Mesendoderm (in vitro differentiated cells): ENCODE results near the gene TTBK2.

ENCODE experiments used
- DNase-seq: peaks from one replicate; pipeline ENCODE4 v3.0.0; 2013
- H2AK5ac ChIP-seq: 2 replicates; pipeline ENCODE4 v1.6.1; 2013; ENCODE audit warnings: low read length, inconsistent platforms
- H2BK120ac ChIP-seq: 2 replicates; pipeline ENCODE4 v1.6.1; 2013; ENCODE audit warnings: low read depth, mild to moderate bottlenecking, low read length, moderate library complexity, mixed read lengths
- H2BK15ac ChIP-seq: replicated peaks from 2 replicates; pipeline ENCODE4 v1.6.1; 2013; ENCODE audit warnings: low read depth, mild to moderate bottlenecking, moderate library complexity
- H2BK5ac ChIP-seq: 2 replicates; pipeline ENCODE4 v1.6.1; 2013; ENCODE audit warnings: low read length, inconsistent platforms
- H3K18ac ChIP-seq: 2 replicates; pipeline ENCODE4 v1.6.1; 2013; ENCODE audit warnings: mild to moderate bottlenecking, low read length, mixed read lengths
- H3K23ac ChIP-seq: one replicate; pipeline ENCODE4 v1.6.1; 2013; ENCODE audit warnings: low read length
- H3K27ac ChIP-seq: 2 replicates; pipeline ENCODE4 v1.5.1; 2013; ENCODE audit warnings: low read depth, mild to moderate bottlenecking, inconsistent platforms, low read length, moderate library complexity
- H3K27me3 ChIP-seq: 2 replicates; pipeline ENCODE4 v1.6.1; 2013; ENCODE audit warnings: low read length, control low read depth, mild to moderate bottlenecking, inconsistent platforms; ENCODE audit not compliant: insufficient read depth, poor library complexity
- H3K36me3 ChIP-seq: 2 replicates; pipeline ENCODE4 v1.6.1; 2013; ENCODE audit warnings: low read length, inconsistent platforms; ENCODE audit not compliant: control insufficient read depth, insufficient read depth
- H3K4ac ChIP-seq: one replicate; pipeline ENCODE4 v1.6.1; 2013; ENCODE audit warnings: low read depth, mild to moderate bottlenecking, low read length, moderate library complexity
- H3K4me1 ChIP-seq: 2 replicates; pipeline ENCODE4 v1.6.1; 2013; ENCODE audit warnings: low read depth, low read length, inconsistent platforms; ENCODE audit not compliant: control insufficient read depth
- H3K4me2 ChIP-seq: 2 replicates; pipeline ENCODE4 v1.6.1; 2013; ENCODE audit warnings: low read length
- H3K4me3 ChIP-seq: 2 replicates; pipeline ENCODE4 v1.5.1; 2013; ENCODE audit warnings: mild to moderate bottlenecking, low read length
- H3K56ac ChIP-seq: one replicate; pipeline ENCODE4 v1.6.1; 2013; ENCODE audit warnings: low read length
- H3K79me1 ChIP-seq: 2 replicates; pipeline ENCODE4 v1.6.1; 2013; ENCODE audit warnings: low read length, inconsistent platforms
- H3K79me2 ChIP-seq: 2 replicates; pipeline ENCODE4 v1.6.1; 2013; ENCODE audit warnings: mild to moderate bottlenecking, low read length; ENCODE audit not compliant: control insufficient read depth, insufficient read depth
- H3K9ac ChIP-seq: 2 replicates; pipeline ENCODE4 v1.6.1; 2013; ENCODE audit warnings: low read length, inconsistent platforms
- H4K5ac ChIP-seq: one replicate; pipeline ENCODE4 v1.6.1; 2013; ENCODE audit warnings: low read length
- H4K8ac ChIP-seq: one replicate; pipeline ENCODE4 v1.6.1; 2013; ENCODE audit warnings: low read depth, mild to moderate bottlenecking, control low read depth, low read length, moderate library complexity
- WGBS: extraction: QIAGEN DNeasy Blood & Tissue Kit; methylation state at CpG from one replicate; pipeline ENCODE4 v1.1.7; 2013; ENCODE audit warnings: low lambda C conversion rate, missing lambda C conversion rate; ENCODE audit not compliant: insufficient coverage; ENCODE audit errors: extremely low coverage; 5-methylcytosine and 5-hydroxymethylcytosine counted together

Gene TTBK2

DNA sequence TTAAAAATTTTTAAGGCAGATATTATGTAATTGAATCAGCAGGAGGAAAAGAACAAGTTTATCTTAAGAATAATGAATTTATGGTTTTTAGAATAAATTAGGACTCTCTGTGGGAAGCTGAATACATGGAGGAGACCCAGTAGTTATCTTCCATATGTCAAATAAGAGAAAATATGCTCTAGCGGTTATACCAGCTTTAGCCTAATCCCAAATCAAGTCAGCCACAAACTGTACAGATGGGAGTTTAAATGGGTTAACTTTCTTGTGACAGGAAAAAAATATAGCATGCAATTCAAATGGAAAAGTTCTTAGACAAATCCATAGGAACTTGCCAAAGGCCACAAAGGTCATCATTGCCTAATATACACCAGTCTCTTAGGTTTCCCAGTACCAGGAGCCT is 84.3 kb downstream of the TTBK2 start:
- H2BK5ac ChIP-seq, result no peak overlapping the region
- H3K27me3 ChIP-seq, result no peaks in the 10 kb centered on the region
- no peak for DNase-seq
- no peak overlapping the region for H3K23ac ChIP-seq
- H3K79me2 ChIP-seq, result no peaks in the 10 kb centered on the region
- H3K4me3 ChIP-seq, result no peak overlapping the region
- no peaks in the 10 kb centered on the region for H3K79me1 ChIP-seq
- H4K8ac ChIP-seq, result no peak overlapping the region
- H3K4me2 ChIP-seq, result no peak overlapping the region
- H3K4ac ChIP-seq, result no peak overlapping the region
- no peak overlapping the region for H3K27ac ChIP-seq
- no CpG with 5 or more reads among the region's 1 CpG for WGBS
- H3K9ac ChIP-seq, result no peak overlapping the region
- H2AK5ac ChIP-seq, result no peak overlapping the region
- H2BK15ac ChIP-seq, result no peak overlapping the region
- H3K4me1 ChIP-seq, result no peaks in the 10 kb centered on the region
- no peaks in the 10 kb centered on the region for H3K36me3 ChIP-seq
- no peak overlapping the region for H3K18ac ChIP-seq
- H2BK120ac ChIP-seq, result no peak overlapping the region
- H4K5ac ChIP-seq, result no peak overlapping the region
- no peak overlapping the region for H3K56ac ChIP-seq

DNA sequence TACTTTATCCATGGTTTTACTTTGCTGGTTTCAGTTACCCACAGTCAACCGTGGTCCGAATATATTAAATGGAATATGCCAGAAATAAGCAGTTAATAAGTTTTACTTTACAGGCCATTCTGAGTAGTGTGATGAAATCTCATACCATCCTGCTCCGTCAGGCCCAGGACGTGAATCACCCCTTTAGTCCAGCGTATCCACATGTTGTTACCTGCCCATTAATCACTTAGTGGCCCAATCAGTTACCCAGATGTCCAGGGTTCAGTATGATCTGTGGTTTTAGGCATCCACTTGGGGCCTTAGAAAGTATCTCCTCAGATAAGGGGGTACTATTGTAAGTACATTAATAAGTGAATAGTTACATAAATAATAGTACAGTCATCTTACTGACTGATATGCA is 88.0 kb downstream of the TTBK2 start:
- Histone ChIP-seq H3K79me2 (no peaks in the 10 kb centered on the region), H4K8ac (no peak overlapping the region), H3K4me1 (no peaks in the 10 kb centered on the region), H3K9ac (no peak overlapping the region), H3K79me1 (no peaks in the 10 kb centered on the region), H2BK120ac (no peak overlapping the region), H3K36me3 (no peaks in the 10 kb centered on the region), H3K4me3 (no peak overlapping the region), H3K4me2 (no peak overlapping the region), H3K27ac (no peak overlapping the region), H2BK15ac (no peak overlapping the region), H4K5ac (no peak overlapping the region), H3K23ac (no peak overlapping the region), H3K18ac (no peak overlapping the region), H3K27me3 (no peaks in the 10 kb centered on the region), H3K56ac (no peak overlapping the region), H2BK5ac (no peak overlapping the region), H3K4ac (no peak overlapping the region), H2AK5ac (no peak overlapping the region)
- no peak for DNase-seq
- no CpG with 5 or more reads among the region's 5 CpGs for WGBS

DNA sequence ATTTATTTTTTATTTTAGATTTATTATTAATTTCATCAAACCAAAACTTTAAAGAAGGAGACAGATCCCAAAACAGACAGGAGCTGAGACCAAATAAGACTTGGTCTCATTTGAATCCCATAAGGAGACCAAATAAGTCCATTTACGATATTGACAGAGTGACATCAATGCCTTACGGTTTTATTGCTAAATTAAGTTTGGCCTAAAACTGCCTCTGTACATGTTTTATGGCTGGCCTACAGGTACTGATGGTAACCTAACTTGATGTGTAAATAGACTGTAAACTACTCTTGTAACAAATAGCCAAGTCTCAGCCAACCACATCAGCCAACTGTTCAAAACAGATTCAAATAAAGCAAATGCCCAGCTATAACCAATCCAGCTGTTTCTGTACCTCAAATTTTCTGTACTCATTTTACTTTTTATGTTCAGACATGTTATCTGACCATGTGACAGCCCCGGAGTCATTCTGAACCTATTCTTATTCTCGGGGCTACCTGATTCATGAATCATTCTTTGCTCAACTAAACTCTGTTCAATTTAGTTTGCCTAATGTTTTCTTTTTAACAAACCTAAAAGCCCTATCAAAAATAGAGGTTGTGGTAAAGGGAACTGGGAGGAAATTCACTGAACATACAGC is 94.2 kb downstream of the TTBK2 start:
- Histone ChIP-seq H3K27ac (no peak overlapping the region), H3K4ac (no peak overlapping the region)

DNA sequence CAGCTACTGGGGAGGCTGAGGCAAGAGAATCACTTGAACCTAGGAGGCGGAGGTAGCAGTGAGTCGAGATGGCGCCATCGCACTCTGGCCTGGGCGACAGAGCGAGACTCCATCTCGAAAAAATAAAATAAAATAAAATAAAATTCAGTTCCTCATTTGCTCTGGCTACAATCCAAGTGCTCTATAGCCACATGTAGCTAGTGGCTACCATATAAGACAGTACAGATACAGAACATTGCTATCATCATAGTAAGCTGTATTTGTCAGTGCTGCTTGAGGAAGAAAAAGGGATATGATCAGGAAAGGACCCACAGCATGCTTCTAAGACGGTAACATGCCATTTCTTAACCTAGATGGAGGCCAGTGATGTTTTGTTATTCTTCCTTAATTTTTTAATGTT is 95.0 kb downstream of the TTBK2 start:
- Histone ChIP-seq H3K18ac (no peak overlapping the region), H2BK120ac (no peak overlapping the region), H3K56ac (no peak overlapping the region), H2AK5ac (no peak overlapping the region), H3K4me1 (no peaks in the 10 kb centered on the region), H2BK15ac (no peak overlapping the region), H3K27ac (no peak overlapping the region), H3K79me1 (no peaks in the 10 kb centered on the region), H3K9ac (no peak overlapping the region), H3K4ac (no peak overlapping the region), H2BK5ac (no peak overlapping the region), H3K4me2 (no peak overlapping the region), H3K79me2 (no peaks in the 10 kb centered on the region), H4K5ac (no peak overlapping the region), H3K4me3 (no peak overlapping the region), H3K23ac (no peak overlapping the region), H4K8ac (no peak overlapping the region), H3K36me3 (no peaks in the 10 kb centered on the region), H3K27me3 (no peaks in the 10 kb centered on the region)
- DNase-seq, result no peak
- no CpG with 5 or more reads among the region's 8 CpGs for WGBS

More for the DNA sequence above, 94.2 kb downstream of the TTBK2 start:
- H3K56ac ChIP-seq, result no peak overlapping the region
- H3K18ac ChIP-seq, result no peak overlapping the region
- no peaks in the 10 kb centered on the region for H3K36me3 ChIP-seq
- no peak overlapping the region for H3K4me2 ChIP-seq
- H2BK120ac ChIP-seq, result no peak overlapping the region
- H3K4me1 ChIP-seq, result no peaks in the 10 kb centered on the region
- no peak overlapping the region for H4K5ac ChIP-seq
- H2BK5ac ChIP-seq, result no peak overlapping the region
- DNase-seq, result no peak
- no peak overlapping the region for H3K9ac ChIP-seq
- WGBS, result no CpG with 5 or more reads among the region's 4 CpGs
- no peaks in the 10 kb centered on the region for H3K79me2 ChIP-seq
- H3K4me3 ChIP-seq, result no peak overlapping the region
- no peak overlapping the region for H2BK15ac ChIP-seq
- H3K79me1 ChIP-seq, result no peaks in the 10 kb centered on the region
- no peak overlapping the region for H4K8ac ChIP-seq
- H3K23ac ChIP-seq, result no peak overlapping the region
- no peak overlapping the region for H2AK5ac ChIP-seq
- no peaks in the 10 kb centered on the region for H3K27me3 ChIP-seq

DNA sequence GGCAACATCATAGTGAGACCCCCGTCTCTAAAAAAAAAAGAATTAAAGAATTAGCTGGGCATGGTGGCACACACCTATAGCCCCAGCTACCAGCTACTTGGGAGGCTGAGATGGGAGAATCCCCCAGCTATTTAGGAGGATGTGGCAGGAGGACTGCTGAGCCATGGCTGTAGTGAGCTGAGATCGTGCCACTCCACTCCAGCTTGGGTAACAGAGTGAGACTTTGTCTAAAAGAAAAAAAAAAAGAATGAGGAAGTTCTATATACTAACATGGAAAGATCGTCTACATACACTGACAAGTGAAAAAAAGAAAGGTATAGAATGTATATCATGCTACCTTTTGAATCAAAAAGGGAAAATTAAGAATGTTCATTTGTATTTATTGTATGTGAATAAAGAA is 99.8 kb downstream of the TTBK2 start:
- Histone ChIP-seq H2BK5ac (no peak overlapping the region), H3K23ac (no peak overlapping the region), H3K36me3 (no peaks in the 10 kb centered on the region), H4K5ac (no peak overlapping the region), H3K27me3 (no peaks in the 10 kb centered on the region), H3K4me3 (no peak overlapping the region), H3K4me2 (no peak overlapping the region), H3K9ac (no peak overlapping the region), H2BK120ac (no peak overlapping the region), H2BK15ac (no peak overlapping the region), H2AK5ac (no peak overlapping the region), H3K56ac (no peak overlapping the region), H3K4me1 (no peaks in the 10 kb centered on the region), H3K79me2 (no peaks in the 10 kb centered on the region), H4K8ac (no peak overlapping the region), H3K4ac (no peak overlapping the region), H3K79me1 (no peaks in the 10 kb centered on the region), H3K18ac (no peak overlapping the region), H3K27ac (no peak overlapping the region)
- DNase-seq, result no peak
- WGBS, result no CpG with 5 or more reads among the region's 3 CpGs

DNA sequence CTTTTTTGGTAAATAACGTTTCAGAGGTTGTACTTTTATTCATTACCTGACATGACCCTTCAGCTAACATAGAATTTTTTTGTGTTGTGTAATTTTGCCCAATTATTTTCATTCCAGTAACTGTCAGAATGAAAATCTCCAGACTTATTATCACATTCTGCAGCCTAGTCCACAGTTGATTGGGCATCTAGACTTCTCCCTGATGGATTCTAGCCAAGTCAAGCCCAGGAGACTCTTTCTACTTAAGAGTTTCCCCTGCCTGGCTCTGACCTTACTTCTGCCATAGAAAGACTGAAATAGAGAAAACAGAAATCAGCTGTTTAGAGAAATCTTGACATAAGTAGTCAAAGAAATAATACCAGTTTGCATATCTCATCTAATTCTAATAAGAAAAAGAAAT is 100.8 kb downstream of the TTBK2 start:
- H3K79me2 ChIP-seq, result no peaks in the 10 kb centered on the region
- H4K8ac ChIP-seq, result no peak overlapping the region
- H3K9ac ChIP-seq, result no peak overlapping the region
- no peak overlapping the region for H3K27ac ChIP-seq
- no peak overlapping the region for H3K4me2 ChIP-seq
- H2BK120ac ChIP-seq, result no peak overlapping the region
- H2AK5ac ChIP-seq, result no peak overlapping the region
- no peaks in the 10 kb centered on the region for H3K27me3 ChIP-seq
- H3K4ac ChIP-seq, result no peak overlapping the region
- no peak overlapping the region for H3K4me3 ChIP-seq
- H3K56ac ChIP-seq, result no peak overlapping the region
- no peak overlapping the region for H3K18ac ChIP-seq
- H3K4me1 ChIP-seq, result no peaks in the 10 kb centered on the region
- no peak overlapping the region for H3K23ac ChIP-seq
- no peaks in the 10 kb centered on the region for H3K36me3 ChIP-seq
- WGBS, result no CpG with 5 or more reads among the region's 1 CpG
- no peak overlapping the region for H2BK5ac ChIP-seq
- no peaks in the 10 kb centered on the region for H3K79me1 ChIP-seq
- H4K5ac ChIP-seq, result no peak overlapping the region
- no peak overlapping the region for H2BK15ac ChIP-seq
- DNase-seq, result no peak
